Tibial artery (tissue), 4 donors: ENCODE measurements around the gene SLC40A1.

Experiments used
- DNase-seq, 2 donors: peaks; one replicate each; pipeline ENCODE4 v3.0.0-alpha.2; 2019
- H3K27ac ChIP-seq, 2 donors: fragments of 200-600 bp; sonication (generic) in 1 of 2; 1 replicate in 1 of 2; 2 replicates in 1 of 2; pipeline ENCODE4 v1.5.1; 2018 to 2019; ENCODE audit warnings: mild to moderate bottlenecking in 1 of 2
- H3K27me3 ChIP-seq, 2 donors: fragments of 200-600 bp; sonication (generic) in 1 of 2; one replicate each; pipeline versions ENCODE4 v1.5.1 to v1.6.0; 2016 to 2019
- H3K36me3 ChIP-seq, 3 donors: fragments of 200-600 bp; sonication (generic) in 2 of 3; one replicate each; pipeline ENCODE4 v1.5.1; 2016 to 2019; ENCODE audit warnings: mild to moderate bottlenecking in 2 of 3
- H3K4me1 ChIP-seq, 4 donors: fragments of 200-600 bp; sonication (generic) in 2 of 4; 1 replicate in 3 of 4; 2 replicates in 1 of 4; pipeline ENCODE4 v1.5.1; 2016 to 2019
- H3K4me3 ChIP-seq, 2 donors: fragments of 200-600 bp; sonication (generic) in 1 of 2; 1 replicate in 1 of 2; 2 replicates in 1 of 2; pipeline ENCODE4 v1.5.1; 2018 to 2019; ENCODE audit warnings: mild to moderate bottlenecking in 2 of 2
- H3K9me3 ChIP-seq, 3 donors: fragments of 200-600 bp; sonication (generic) in 1 of 3; one replicate each; pipeline ENCODE4 v1.5.1; 2016 to 2019
- intact Hi-C: fragments of 100-400 bp; cut with DNase I; formaldehyde crosslinking; loops from one replicate; pipeline ENCODE4 v1.15.0; 2023; ENCODE audit warnings: low total_unique reads
- TF ChIP-seq, protein P1 (sequence below), 2 experiments: fragments of 200-600 bp in 1 of 2; fragments of 450-650 bp in 1 of 2; IDR thresholded peaks; one replicate each; pipeline ENCODE4 v1.5.1; 2017 to 2019; ENCODE audit warnings: antibody characterized with exemption in 2 of 2, mild to moderate bottlenecking in 1 of 2, moderate library complexity in 1 of 2

The SLC40A1 gene

DNA sequence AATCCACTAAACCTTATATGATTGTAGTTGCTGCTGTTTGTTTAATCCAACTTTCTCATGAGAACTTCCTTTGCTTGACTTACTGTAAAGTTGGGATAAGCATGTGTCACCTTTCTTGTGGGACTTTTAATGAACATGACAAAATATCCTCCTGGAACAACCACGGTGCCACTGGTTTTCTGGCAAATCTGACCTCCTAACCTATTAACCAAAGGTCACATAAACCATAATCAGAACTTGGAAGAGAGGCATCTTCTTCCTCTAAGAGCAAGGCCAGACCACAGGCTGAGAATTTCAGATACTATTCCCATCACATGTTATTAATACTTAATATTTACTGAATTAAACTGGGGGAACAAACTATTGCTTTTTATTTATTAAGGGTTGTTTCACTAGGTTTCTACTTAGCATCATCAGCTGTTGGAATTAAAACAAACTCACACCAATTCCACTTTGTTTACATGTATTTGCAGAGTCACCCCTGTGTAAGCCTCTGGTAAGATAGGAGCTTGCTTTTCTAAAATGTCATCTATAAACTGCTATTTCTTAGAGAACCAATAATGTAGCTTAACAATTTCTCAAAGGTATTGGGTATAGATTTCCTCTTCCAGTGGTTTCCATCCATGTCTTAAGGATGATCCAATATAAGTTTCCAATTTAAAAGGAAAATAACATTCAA lies 2.2 kb downstream of the SLC40A1 start:
- intact Hi-C loops, result no loop called here
- TF ChIP-seq, protein P1, sequence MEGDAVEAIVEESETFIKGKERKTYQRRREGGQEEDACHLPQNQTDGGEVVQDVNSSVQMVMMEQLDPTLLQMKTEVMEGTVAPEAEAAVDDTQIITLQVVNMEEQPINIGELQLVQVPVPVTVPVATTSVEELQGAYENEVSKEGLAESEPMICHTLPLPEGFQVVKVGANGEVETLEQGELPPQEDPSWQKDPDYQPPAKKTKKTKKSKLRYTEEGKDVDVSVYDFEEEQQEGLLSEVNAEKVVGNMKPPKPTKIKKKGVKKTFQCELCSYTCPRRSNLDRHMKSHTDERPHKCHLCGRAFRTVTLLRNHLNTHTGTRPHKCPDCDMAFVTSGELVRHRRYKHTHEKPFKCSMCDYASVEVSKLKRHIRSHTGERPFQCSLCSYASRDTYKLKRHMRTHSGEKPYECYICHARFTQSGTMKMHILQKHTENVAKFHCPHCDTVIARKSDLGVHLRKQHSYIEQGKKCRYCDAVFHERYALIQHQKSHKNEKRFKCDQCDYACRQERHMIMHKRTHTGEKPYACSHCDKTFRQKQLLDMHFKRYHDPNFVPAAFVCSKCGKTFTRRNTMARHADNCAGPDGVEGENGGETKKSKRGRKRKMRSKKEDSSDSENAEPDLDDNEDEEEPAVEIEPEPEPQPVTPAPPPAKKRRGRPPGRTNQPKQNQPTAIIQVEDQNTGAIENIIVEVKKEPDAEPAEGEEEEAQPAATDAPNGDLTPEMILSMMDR (IDR thresholded peaks at IDR 0.05), result no peak
- H3K27me3 ChIP-seq, result no peaks in the 10 kb centered on the region
- H3K4me1 ChIP-seq, result peaks cover 0 to 70% (median 23%) of the 10 kb centered on the region in 4 donors
- no peaks in the 10 kb centered on the region for H3K9me3 ChIP-seq
- peak overlapping the region; percentile 62 to 68 for H3K4me3 ChIP-seq
- H3K36me3 ChIP-seq, result peaks cover 9 to 22% (median 18%) of the 10 kb centered on the region in 3 donors
- H3K27ac ChIP-seq, result peak overlapping the region; percentile 90 to 96
- no peak for DNase-seq

DNA sequence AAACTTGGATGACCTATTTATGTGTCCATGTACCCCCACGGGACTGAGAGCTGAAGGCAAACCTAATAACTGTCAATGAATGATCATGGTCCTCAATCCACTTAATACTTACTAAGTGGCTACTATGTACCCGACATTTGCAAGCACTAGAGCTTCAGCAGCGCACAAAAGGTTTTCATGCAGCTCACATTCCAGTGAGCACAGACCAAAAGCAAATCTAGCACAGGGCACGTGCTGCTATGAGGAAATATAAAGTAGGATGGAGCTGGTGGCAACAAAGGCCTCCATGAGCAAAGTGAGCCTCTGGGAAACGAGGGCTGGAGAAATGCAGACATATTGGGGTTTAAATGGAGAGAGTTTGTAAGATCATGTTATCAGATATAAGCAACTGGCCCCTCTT lies 3.5 kb downstream of the SLC40A1 start:
- Histone ChIP-seq H3K4me1 (peaks cover 0 to 82% (median 23%) of the 10 kb centered on the region in 4 donors), H3K4me3 (peak overlapping the region; percentile 62 to 68), H3K27me3 (no peaks in the 10 kb centered on the region), H3K36me3 (peaks cover 21 to 35% (median 31%) of the 10 kb centered on the region in 3 donors), H3K27ac (peak overlapping the region; percentile 90 to 96), H3K9me3 (no peaks in the 10 kb centered on the region)
- no peak for DNase-seq
- intact Hi-C loops, result no loop called here
- TF ChIP-seq, protein P1 (IDR thresholded peaks at IDR 0.05), result no peak

DNA sequence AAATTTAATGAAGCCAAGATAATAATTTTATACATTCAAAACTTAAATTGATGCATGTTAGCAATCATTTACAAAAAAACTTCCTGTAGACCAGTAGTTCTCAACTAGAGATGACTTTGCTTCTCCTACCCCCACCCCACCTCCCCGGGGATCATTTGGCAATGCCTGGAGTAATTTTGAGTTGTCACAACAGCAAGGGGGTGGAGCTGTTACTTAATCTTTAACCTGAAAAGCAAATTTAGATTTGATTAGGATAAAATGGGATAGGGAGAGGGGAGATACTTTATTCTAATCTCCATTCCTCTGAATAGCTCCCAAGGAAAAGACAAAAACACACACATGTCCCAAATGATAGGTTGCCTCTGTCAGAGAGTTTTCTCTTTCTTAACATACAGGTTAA lies 4.2 kb downstream of the SLC40A1 start:
- Histone ChIP-seq H3K27me3 (no peaks in the 10 kb centered on the region), H3K4me3 (peak overlapping the region; percentile 62 to 68), H3K4me1 (peaks cover 0 to 82% (median 19%) of the 10 kb centered on the region in 4 donors), H3K27ac (peak overlapping the region; percentile 90 to 96), H3K36me3 (peaks cover 23 to 42% (median 38%) of the 10 kb centered on the region in 3 donors), H3K9me3 (no peaks in the 10 kb centered on the region)
- intact Hi-C loops, result no loop called here
- DNase-seq, result peak in 1 of 2 donors; percentile 77
- TF ChIP-seq, protein P1 (IDR thresholded peaks at IDR 0.05), result no peak

DNA sequence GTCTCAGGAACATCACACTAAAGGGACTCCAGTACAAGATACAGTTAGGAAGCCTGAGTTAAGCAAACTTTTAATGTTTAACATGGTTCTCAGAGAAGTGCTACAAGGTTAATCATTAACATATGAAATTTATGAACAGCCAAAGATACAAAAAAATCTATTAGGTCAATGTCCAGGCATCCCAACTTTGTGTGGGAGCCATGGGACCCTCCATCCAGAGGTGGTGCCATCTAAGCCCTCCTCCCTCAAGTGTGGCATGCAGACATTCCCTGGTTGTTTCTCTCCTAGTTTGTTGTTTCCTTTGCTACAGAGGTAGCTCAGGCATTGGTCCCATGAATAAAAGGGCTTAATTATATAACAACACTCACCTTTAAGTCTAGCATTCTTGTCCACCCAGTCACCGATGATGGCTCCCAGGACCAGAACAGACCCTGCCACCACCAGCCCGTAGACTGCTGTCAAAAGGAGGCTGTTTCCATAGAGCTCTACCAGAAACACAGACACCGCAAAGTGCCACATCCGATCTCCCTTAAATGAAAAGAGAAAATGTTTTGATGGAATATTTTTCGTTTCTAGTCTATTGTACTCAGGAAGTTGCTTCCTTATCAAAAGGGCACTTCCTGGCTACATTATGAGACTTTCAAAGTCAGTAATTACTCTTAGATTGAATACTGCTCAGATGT lies 5.7 kb downstream of the SLC40A1 start:
- H3K4me3 ChIP-seq, result peak overlapping the region in 1 of 2 donors; percentile 68
- DNase-seq, result no peak
- no peaks in the 10 kb centered on the region for H3K27me3 ChIP-seq
- no peaks in the 10 kb centered on the region for H3K9me3 ChIP-seq
- H3K36me3 ChIP-seq, result peaks cover 35 to 55% (median 47%) of the 10 kb centered on the region in 3 donors
- peak overlapping the region; percentile 90 to 96 for H3K27ac ChIP-seq
- intact Hi-C loops, result loop anchor here (5.0 kb wide), 1 partner anchor 108 kb away; no protein-coding TSS in a partner anchor
- peaks cover 0 to 93% (median 24%) of the 10 kb centered on the region in 4 donors for H3K4me1 ChIP-seq
- TF ChIP-seq, protein P1 (IDR thresholded peaks at IDR 0.05), result no peak

DNA sequence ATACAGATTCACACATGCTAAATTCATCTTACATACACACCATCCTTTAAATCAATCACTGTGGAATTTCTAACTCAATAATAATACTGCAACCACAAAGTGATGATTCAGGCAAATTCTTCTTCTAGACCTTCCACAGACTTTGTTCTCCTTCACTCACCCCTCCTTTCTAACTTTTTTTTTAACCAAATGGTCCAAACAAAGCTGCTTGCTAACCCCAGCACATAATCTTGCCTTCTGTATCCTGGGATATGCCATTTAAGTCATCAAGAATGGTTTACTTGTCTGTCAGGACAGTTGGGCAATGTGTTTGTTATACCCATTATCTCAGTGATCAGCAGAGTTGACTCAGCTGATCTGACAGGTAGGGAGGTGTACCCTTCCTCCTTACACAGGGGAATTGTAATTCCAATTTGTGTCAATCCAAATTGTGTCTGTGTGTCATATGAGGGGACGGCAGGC lies 10.0 kb downstream of the SLC40A1 start:
- no peaks in the 10 kb centered on the region for H3K9me3 ChIP-seq
- H3K4me1 ChIP-seq, result peaks cover 0 to 97% (median 31%) of the 10 kb centered on the region in 4 donors
- intact Hi-C loops, result loop anchor here (5.0 kb wide), 1 partner anchor 103 kb away; no protein-coding TSS in a partner anchor
- DNase-seq, result no peak
- H3K36me3 ChIP-seq, result peaks cover 49 to 72% (median 56%) of the 10 kb centered on the region in 3 donors
- H3K4me3 ChIP-seq, result no peak overlapping the region
- H3K27me3 ChIP-seq, result no peaks in the 10 kb centered on the region
- peak overlapping the region; percentile 38 to 76 for H3K27ac ChIP-seq
- TF ChIP-seq, protein P1 (IDR thresholded peaks at IDR 0.05), result no peak
